Nucleus accumbens (tissue), 56 donors: ENCODE results near the gene PID1.
"Not testable (repeated sequence)": the region's sequence is repeated elsewhere in the genome, so short reads cannot be mapped to it uniquely, and the experiment has no call there.

Experiments
- DNase-seq, 56 donors: peaks; one replicate each; lab custom pipeline; 2025; lab: John Stamatoyannopoulos, UW

Gene PID1

DNA sequence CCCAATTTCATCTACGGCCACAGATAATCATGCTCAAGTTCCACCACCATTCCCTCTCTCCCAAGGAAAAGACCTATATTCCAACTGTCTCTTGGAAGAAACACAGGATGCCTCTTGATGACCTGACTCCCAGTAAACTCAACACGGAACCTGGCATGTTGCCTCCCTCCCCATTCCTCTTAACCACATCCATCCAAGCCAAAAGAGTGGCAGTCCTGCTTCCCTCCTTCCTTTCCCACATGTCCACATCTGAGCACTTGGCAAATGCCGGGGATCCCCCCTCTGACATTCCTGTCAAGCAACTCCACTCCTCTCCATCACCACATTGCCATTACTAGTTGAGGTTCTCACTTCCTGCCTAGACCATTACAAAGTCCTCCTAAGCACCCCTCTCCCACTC is 49.4 kb downstream of the PID1 start:
- no peak for DNase-seq

DNA sequence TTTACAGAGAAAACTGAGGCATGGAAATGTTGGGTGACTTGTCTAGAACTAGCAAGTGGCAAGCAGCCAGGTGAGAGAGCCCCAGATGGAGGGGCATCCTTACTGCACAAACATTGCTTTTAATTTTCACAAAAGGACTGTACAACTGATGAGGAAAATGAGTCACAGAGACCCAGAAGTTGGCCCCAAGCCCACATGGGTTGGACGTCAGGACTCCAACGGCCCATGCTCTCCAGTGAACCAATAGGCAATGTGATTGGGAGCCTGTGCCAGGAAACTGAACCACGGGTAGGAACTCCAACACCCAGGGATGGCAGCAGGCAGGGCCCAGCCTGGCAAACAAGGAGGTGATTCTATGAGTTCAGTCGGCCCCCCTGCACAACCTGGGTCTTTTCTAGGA is 50.8 kb downstream of the PID1 start:
- DNase-seq: peak in 2 of 56 donors; percentile 1 to 32

- no peak for DNase-seq
Measured at GRCh38 chr2:229218329-229218921, 52.7 kb downstream of the PID1 start.

DNA sequence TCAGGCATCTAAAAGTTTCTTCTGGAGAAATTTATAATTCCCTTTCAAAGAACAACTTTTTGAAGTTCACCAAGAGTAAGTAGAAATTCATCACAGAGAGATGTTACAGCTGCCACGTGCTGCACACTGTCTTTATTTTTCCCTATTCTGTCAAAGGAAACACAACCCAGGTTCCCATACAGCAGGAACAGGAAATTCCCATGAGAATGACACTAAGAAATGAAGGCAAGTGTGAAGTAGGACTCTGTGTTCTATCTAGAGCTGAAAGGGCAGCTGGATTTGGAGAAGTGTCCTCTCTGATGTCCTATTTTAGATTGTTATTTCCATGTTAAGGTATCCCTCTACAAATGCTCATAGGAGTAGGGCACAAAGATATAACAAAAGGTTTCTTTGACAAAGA is 58.8 kb downstream of the PID1 start:
- no peak for DNase-seq

GRCh38 chr2:229210641-229211040 is 60.4 kb downstream of the PID1 start:
- DNase-seq: peak in 1 of 56 donors; percentile 10

DNA sequence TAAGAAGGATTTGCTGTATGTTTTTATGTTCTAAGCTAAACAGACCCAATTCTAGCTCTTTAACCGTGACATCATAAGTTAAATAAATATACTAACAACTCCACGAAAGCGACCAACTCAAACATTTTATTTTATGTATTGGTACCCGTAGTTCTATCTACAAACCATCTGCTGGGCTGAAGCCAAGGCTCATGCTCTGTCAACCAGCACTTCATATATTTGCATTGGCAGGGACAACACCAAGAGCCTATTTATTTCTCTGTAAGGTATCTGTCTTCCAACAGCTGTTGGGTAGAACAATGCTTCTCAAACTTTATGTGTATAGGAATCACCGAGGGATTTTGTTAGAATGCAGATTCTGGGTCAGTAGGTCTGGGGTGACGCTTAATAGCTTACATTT is 64.5 kb downstream of the PID1 start:
- DNase-seq: no peak

DNA sequence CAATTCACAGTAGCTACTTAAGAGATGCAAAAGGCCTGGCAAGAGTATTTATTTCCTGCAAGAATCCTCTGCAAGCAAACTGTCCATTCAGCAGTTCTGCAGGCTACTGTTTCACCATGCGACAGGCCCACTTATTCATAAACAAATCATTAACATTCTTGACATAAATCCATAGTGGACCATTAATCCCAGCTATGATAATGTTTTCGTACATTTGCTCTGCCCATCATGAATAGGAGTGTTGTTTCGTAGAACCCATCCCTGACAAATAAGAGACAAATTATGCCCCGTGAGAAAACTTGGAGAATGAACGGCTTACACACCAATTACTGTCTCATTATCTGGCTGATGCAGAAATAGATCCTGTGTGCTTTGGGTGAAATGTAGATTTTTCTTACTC is 65.4 kb downstream of the PID1 start:
- no peak for DNase-seq

- DNase-seq: no peak
Measured at GRCh38 chr2:229202646-229203045, 68.4 kb downstream of the PID1 start.

GRCh38 chr2:229201521-229201920 is 69.6 kb downstream of the PID1 start:
- no peak for DNase-seq

- DNase-seq: no peak
Measured at GRCh38 chr2:229199267-229199666, 71.8 kb downstream of the PID1 start.

GRCh38 chr2:229196448-229196847 is 74.6 kb downstream of the PID1 start:
- DNase-seq: no peak

DNA sequence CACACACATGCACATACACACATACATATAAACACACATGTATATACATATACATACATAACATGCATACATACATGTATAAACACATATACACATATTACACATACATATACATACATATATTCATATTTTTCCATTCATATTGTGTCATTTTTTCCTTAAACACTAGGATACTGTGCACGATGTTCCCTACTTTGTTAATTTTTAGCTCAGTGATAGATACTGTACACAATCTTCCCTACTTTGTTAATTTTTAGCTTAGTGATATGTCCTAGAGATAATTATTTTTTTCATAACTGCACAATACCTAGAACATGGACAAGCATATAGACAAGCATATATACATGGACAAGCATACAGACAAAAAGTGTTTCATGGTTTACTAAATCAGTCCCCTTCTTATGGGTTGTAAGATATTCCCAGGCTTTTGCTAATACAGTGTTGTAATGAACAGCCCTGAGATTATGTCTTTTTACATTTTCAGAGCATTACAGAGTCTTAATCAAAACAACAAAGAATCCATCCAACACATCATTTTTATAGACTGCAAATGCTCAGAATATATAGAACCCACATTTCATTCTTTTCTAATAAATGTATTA is 75.6 kb downstream of the PID1 start:
- no peak for DNase-seq

DNA sequence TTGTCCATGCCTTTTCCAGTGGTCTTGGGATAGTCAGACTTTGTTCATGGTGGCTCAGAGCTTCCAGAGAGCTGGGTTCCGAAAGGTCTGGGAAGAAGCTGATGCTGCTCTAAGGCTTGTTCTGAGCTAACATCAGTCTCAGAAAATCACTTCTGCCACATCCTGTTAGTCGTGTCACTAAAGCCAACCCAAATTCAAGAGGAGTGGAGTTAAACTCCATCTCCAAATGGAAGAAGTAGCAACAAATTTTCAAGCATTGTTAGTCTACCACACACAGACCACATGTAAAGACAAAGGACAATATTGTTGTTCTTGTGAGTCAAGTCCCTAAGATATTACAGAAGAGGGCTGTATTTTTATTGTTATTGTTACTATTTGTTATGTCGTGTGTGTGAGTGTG is 77.8 kb downstream of the PID1 start:
- no peak for DNase-seq

DNA sequence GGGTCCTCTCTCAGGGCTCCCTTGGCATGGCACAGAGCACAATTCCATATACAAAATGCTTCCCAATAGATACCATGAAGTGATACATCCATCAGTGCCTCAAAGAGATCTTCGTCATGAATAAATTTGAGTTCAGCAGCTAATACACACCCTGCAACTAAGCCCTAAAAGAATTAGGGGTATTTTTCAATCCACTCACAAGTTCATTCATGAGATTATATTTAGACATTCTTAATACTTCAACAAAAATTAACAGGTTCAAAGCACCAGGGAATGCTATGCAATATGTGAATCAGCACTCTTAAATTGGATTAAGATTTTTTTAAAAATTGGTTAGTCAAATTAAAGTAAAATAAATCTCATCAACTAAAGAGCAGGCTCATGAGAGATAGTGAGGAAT is 79.7 kb downstream of the PID1 start:
- DNase-seq: no peak

DNA sequence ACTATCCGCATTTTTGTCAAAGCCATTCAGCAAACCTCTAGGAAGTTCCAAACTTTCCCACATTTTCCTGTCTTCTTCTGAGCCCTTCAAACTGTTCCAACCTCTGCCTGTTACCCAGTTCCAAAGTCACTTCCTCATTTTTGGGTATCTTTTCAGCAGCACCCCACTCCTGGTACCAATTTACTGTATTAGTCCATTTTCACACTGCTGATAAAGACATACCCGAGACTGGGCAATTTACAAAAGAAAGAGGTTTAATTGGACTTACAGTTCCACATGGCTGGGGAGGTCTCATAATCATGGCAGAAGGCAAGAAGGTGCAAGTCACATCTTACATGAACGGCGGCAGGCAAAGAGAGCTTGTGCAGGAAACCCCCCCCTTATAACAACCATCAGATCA is 84.0 kb downstream of the PID1 start:
- DNase-seq: not testable (repeated sequence)

- no peak for DNase-seq
Measured at GRCh38 chr2:229181641-229182040, 89.4 kb downstream of the PID1 start.

DNA sequence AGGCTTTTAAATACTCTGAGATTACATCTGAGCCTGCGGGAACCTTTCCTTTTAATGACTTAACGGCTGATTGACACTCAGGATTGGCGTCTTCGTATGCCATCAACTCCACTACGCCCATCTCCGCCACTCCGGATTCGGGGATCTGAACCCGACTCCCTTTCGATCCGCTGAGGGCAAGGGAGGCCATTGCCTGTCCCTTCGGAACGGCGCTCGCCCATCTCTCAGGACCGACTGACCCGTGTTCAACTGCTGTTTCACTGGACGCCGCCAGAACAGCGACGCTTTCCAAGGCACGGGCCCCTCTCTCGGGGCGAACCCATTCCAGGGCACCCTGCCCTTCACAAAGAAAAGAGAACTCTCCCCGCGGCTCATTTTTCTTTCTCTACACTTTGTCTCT is 90.4 kb downstream of the PID1 start:
- no peak for DNase-seq

DNA sequence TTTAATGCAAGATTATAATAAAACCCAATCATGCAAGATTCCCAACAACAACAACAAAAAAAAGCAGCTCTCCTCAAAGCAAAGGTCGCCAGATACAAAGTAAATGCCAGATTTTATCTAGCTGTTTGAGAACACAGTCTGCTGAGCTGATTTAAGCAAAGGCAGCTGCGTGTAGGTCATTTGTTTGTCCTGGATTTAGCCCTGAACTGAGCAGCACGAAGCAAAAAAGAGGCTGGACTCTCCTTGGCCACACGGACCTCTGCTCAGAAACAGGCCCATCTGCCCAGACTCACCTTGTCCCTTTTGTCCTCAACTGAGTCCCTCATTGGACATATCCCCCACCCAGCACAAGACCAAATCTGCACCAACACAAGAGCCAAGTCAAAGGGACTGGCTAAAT is 91.5 kb downstream of the PID1 start:
- DNase-seq: no peak

GRCh38 chr2:229178706-229179105 is 92.4 kb downstream of the PID1 start:
- no peak for DNase-seq

DNA sequence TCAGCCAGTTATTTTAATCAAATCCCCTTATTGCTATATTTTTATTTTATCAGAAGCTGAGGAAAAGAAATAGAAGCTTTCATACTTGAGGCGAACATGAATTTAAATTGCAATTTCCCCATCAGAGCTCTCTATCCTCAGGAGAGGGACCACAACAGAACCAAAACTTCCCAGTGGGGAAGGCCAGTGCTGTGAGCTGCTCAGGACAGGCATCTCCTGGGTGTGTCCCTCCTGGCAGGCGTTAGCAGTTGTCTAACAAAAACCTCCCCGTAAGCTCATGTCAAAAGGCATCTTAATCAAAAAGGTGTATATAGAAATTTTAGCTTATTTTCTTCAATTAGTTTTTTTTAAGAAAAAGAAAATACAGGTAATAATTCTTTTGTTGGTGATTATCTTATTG is 93.0 kb downstream of the PID1 start:
- DNase-seq: no peak

- no peak for DNase-seq
Measured at GRCh38 chr2:229176136-229176535, 95.0 kb downstream of the PID1 start.

- no peak for DNase-seq
Measured at GRCh38 chr2:229175497-229175863, 95.6 kb downstream of the PID1 start.
